CD4-positive, alpha-beta T cell treated with Interleukin-2 at 100 ng/mL for 4 hours (primary cell): ENCODE measurements around the gene THBS4.

Experiments
- DNase-seq: peaks from one replicate; pipeline ENCODE4 v3.0.0-alpha.2; 2020; ENCODE audit warnings: low spot score

The THBS4 gene

DNA sequence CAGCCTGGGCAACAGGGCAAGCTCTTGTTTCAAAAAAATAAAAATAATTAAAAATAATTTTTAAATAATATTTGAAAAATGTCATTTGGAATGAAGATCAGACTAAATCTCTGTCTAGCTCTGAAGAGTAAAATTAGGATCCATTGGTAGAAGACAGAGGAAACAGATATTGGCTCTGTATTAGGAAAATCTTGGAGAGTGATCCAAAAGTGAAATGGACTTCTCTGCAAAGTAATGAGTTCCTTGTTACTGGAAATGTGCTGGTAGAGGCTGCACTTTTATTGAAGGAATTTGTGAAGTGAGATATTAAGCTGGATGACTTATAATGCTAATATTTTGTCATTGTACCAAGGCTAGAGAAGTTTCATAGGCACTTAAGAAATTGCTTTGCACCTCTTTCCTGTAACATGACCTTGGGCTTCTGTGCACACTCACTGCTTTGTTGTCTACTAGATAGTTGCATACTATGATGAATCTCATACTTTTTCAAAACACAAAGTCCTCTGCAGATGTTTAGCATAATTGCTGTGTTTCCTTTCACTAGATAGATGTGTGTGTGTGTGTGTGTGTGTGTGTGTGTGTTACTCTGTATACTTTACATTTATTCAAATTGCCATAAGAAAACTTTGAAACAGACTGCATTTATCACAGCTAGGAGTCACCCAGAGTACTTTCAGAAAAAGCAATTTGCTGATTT is 13.1 kb downstream of the THBS4 start:
- no peak for DNase-seq

DNA sequence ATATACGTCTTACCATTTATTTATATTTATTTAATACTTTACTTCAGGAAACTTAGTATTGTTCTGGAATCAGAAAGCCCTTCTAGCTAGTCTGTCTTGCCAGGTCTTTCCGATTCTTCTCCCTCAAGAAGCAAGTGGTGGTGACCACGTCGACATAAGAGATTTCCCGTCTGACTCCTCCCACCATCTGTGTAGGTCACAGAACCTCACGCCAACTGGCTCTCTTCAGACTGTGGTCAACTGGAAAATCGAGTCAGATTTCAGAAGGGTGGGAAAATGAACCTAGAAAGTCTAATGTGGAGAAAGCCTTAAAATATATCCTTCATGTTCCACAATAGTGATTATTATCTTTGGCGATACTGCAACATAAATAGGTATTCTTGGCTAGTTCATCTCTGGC is 17.3 kb downstream of the THBS4 start:
- no peak for DNase-seq

GRCh38 chr5:80054682-80055081 is 19.5 kb downstream of the THBS4 start:
- no peak for DNase-seq

GRCh38 chr5:80055491-80056170 is 20.5 kb downstream of the THBS4 start:
- no peak for DNase-seq

DNA sequence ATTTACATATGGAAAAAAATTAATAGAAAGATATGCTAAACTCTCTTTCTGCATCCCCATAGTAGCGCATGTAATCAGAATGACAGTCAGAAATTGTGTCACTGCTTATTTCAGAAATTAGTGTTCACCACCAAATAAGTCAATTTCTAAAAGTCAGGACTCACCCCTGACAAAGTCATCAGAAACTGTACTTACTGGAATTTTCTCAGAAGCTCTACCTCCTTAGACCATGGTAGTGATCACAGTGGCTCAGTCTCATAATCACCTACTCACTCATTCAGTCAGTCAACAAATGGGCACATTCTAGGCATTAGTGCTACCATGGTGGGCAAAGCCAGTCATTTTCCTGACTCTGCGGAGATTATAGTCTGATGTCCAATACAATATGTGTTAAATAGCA is 22.0 kb downstream of the THBS4 start:
- DNase-seq, result no peak

- DNase-seq, result no peak
Observed at GRCh38 chr5:80057921-80058320, 22.8 kb downstream of the THBS4 start.

- DNase-seq, result no peak
Observed at GRCh38 chr5:80059354-80059980, 24.3 kb downstream of the THBS4 start.

DNA sequence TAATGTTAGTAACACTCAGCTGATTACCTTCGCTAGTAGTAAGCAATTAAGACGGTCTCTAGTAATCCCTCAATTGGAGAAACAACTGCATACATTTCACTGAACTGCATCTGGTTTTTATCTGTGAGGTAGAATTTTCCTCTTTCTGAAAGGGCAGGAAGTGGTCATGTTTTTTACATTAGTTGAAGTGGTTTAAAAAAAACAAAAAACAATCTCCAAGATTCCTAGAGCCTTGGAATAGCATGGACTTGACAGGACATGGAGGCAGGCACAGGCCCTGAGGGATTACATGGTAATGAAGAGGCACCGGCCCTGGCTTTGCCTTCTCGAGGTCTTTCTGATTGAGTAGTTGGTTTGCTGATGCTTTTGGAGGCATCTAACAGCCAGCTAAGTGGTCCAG is 25.8 kb downstream of the THBS4 start:
- no peak for DNase-seq

- no peak for DNase-seq
Observed at GRCh38 chr5:80061547-80061946, 26.4 kb downstream of the THBS4 start.

- DNase-seq, result no peak
Observed at GRCh38 chr5:80064124-80064523, 29.0 kb downstream of the THBS4 start.

DNA sequence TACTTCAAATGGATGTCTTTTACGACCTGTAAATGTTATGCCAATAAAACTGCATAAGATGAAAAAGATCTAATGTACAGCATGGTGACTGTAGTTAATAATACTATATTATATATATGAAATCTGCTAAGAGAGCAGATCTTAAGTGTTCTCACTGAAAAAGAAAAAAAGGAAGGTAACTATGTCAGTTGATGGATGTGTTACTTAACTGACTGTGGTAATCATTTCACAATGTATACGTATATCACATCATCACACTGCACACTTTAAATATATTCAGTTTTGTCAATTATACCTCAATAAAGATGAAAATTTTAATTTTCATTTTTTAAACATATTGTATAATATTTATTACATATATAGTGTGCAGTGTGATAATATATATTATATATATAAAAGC is 31.9 kb downstream of the THBS4 start:
- no peak for DNase-seq

- no peak for DNase-seq
Observed at GRCh38 chr5:80067531-80068245, 32.5 kb downstream of the THBS4 start.

DNA sequence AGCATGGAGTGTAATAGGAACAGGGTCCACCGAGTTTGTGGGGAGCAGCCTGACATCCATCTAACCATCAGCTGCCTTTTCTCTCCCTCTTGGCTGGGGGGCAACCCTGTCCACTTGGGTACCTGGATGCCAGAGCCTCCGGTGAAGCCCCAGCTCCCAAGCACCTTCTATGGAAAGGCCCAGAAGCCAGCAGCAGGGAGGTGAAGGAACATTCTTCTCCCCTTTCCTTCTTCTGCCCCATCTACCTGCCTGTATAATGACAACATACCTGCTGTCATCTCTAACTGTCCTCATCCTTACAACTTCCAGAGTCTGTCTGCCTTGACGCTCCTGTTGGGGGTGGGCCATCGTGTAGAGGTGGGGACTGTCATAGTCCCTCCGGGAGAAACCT is 33.1 kb downstream of the THBS4 start:
- DNase-seq, result no peak

DNA sequence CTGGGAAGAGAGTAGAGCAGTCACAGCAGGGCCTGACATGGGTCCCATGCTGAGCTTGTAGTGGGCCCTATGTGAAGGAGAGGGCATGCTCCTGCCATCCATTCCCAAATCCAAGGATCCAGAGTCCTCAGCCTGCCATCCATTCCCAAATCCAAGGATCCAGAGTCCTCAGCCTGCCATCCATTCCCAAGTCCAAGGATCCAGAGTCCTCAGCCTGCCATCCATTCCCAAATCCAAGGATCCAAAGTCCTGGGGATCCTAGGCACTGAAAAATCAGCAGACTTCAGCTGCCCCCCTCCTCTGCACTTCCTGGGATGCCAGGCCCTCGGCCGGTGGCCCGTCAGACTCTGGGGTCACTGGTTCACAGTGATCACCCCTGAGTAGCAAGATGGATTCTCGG is 33.6 kb downstream of the THBS4 start:
- DNase-seq, result no peak

DNA sequence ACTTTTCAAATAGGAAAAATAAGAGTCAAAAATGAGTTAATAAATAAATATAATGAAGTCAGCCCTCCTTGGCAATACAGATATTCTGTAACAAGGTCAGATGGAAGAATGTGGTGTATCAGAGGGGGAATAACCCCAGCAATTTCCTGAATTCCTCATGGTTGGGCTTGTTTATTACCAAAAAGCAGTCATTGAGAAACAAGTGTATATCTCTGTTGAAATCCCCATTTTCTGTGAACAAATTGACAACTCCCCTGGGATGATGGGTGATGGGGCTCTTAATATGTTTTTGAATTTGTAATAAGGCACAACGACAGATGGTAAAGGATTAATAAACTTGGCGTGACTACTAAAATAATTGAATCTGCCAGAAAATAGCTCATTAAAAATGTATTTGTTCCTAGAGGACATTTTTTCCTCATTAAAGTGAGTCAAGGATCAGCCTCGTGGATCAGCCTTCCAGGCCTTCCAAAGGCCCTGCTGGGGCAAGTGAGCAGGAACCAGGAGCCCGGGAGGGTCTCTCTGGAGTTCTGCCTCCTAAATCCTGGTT is 34.2 kb downstream of the THBS4 start:
- DNase-seq, result no peak

- no peak for DNase-seq
Observed at GRCh38 chr5:80069918-80070318, 34.8 kb downstream of the THBS4 start.

- no peak for DNase-seq
Observed at GRCh38 chr5:80070338-80071056, 35.3 kb downstream of the THBS4 start.

DNA sequence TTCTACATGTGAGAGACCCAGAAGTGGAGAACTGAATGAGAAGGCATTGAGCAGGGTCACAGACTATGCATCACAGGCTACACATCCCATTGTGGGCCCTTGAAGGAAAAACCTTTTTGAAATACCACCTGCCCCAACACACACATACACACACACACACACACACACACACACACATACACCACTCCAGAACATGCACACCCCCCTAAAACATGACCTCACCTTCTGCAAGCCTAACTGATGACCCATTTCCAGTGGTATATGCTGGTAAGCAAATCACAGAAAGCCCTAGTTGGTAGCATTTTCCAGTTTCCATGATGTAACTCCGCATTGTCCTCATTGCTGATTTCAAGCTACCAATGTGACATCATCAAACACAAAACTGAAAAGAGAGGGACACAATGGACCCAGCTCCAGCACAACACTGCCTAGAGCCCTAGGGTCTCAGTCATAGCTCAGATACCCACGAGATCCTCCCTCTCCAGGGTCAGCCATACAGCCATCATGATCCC is 36.4 kb downstream of the THBS4 start:
- no peak for DNase-seq

DNA sequence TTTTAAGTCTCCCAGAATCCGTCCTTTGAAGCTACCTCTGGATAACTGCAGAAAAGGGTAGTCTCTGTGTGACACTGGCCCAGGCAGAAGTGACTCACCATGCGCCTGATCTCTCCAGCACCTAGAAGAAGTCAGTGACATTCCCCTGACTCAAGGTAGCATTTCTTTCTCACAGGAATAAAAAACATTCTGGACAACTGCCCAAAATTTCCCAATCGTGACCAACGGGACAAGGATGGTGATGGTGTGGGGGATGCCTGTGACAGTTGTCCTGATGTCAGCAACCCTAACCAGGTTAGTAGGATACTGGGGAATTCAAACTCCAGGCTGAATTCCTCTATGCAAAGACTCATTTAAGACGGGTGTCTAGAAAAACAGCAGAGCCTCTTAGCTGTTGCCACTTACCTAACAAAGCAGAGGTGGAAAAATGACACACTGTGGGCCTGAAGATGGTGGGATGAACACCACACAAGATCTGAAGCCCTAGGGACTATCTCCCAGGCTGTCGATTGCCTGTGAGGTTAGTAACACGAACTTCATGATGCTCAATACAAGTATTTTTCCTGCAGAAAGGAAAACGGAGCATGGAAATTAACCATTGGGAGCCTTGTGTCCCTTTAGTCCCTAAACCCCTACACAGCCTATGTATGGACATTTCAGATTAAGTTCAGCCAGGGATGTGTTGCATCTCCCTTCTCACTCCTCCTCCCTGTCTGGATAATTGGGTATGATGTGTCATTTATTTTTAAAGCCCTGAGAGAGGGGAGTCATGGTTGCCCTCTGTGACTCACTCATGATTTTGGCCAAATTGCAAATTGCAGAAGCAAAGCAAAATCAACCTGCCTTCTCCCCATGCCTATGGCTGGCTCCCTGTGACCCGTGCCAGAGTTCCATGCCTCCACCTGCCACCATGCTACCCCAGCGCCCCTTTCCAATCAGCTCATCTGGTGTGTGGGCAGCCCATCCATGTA is 37.2 kb downstream of the THBS4 start:
- DNase-seq, result no peak
